WERI-Rb-1 (cell line): ENCODE measurements around the gene PCOLCE2.

ENCODE experiments used
- DNase-seq: peaks from one replicate; pipeline ENCODE4 v3.0.0-alpha.2; 2020
- H3K27ac ChIP-seq: fragments of 250-450 bp; sonication (Bioruptor Pico); 2 replicates; pipeline ENCODE4 v1.5.1; 2020; ENCODE audit warnings: mild to moderate bottlenecking, moderate library complexity
- H3K27me3 ChIP-seq: fragments of 250-450 bp; sonication (Bioruptor Pico); 2 replicates; pipeline ENCODE4 v1.5.1; 2021; ENCODE audit warnings: mild to moderate bottlenecking, low read depth, moderate library complexity; ENCODE audit not compliant: insufficient read depth, severe bottlenecking
- H3K36me3 ChIP-seq: fragments of 250-450 bp; sonication (Bioruptor Pico); 2 replicates; pipeline ENCODE4 v1.5.1; 2020; ENCODE audit warnings: mild to moderate bottlenecking, moderate library complexity
- H3K4me3 ChIP-seq: 2 replicates; pipeline ENCODE4 v1.5.1; 2011; ENCODE audit warnings: low read depth, mild to moderate bottlenecking, control low read depth, low read length
- H3K9me3 ChIP-seq: fragments of 250-450 bp; sonication (Bioruptor Pico); 2 replicates; pipeline ENCODE4 v1.5.1; 2021; ENCODE audit warnings: mild to moderate bottlenecking, moderate library complexity; ENCODE audit not compliant: severe bottlenecking
- CTCF ChIP-seq: IDR thresholded peaks from 2 replicates; pipeline ENCODE4 v1.5.1; 2011; ENCODE audit warnings: low read depth, mild to moderate bottlenecking, control low read depth, inconsistent platforms, low read length

The PCOLCE2 gene

GRCh38 chr3:142892714-142893113 lies 3.8 kb upstream of the PCOLCE2 start:
- TF ChIP-seq CTCF, result no peak
- Histone ChIP-seq H3K36me3 (no peaks in the 10 kb centered on the region), H3K27ac (no peak overlapping the region), H3K4me3 (no peak overlapping the region), H3K9me3 (no peaks in the 10 kb centered on the region), H3K27me3 (no peaks in the 10 kb centered on the region)
- no peak for DNase-seq

- H3K27ac ChIP-seq, result no peak overlapping the region
- H3K9me3 ChIP-seq, result no peaks in the 10 kb centered on the region
- TF ChIP-seq CTCF, result no peak
- H3K4me3 ChIP-seq, result no peak overlapping the region
- no peak for DNase-seq
- H3K27me3 ChIP-seq, result no peaks in the 10 kb centered on the region
- 0 out of 2 replicates have a peak, but pooled peaks cover 2% of the 10 kb centered on the region for H3K36me3 ChIP-seq
Observed at GRCh38 chr3:142890592-142890991, 1.7 kb upstream of the PCOLCE2 start.

- TF ChIP-seq CTCF, result no peak
- Histone ChIP-seq H3K27me3 (no peaks in the 10 kb centered on the region), H3K36me3 (peaks cover 2% of the 10 kb centered on the region; the same call in 1 of the 2 replicates), H3K27ac (peak overlapping the region; percentile 72), H3K9me3 (no peaks in the 10 kb centered on the region), H3K4me3 (peak overlapping the region; percentile 60)
- no peak for DNase-seq
Observed at GRCh38 chr3:142889212-142890014, 530 bp upstream of the PCOLCE2 start.

- peaks cover 2% of the 10 kb centered on the region; the same call in 1 of the 2 replicates for H3K36me3 ChIP-seq
- peak; percentile 56 for DNase-seq
- no peaks in the 10 kb centered on the region for H3K9me3 ChIP-seq
- TF ChIP-seq CTCF, result no peak; the same call in 1 of the 2 replicates
- no peaks in the 10 kb centered on the region for H3K27me3 ChIP-seq
- H3K27ac ChIP-seq, result peak overlapping the region; percentile 72
- H3K4me3 ChIP-seq, result peak overlapping the region; percentile 60
Observed at GRCh38 chr3:142888099-142888480, 793 bp downstream of the PCOLCE2 start.

- Histone ChIP-seq H3K4me3 (no peak overlapping the region), H3K27me3 (no peaks in the 10 kb centered on the region), H3K9me3 (no peaks in the 10 kb centered on the region), H3K36me3 (peaks cover 2% of the 10 kb centered on the region; the same call in 1 of the 2 replicates), H3K27ac (no peak overlapping the region)
- no peak for DNase-seq
- TF ChIP-seq CTCF, result no peak
Observed at GRCh38 chr3:142886940-142887339, 1.9 kb downstream of the PCOLCE2 start.

GRCh38 chr3:142886021-142886420 lies 2.9 kb downstream of the PCOLCE2 start:
- TF ChIP-seq CTCF, result no peak
- H3K27ac ChIP-seq, result no peak overlapping the region
- DNase-seq, result no peak
- peaks cover 2% of the 10 kb centered on the region; the same call in 1 of the 2 replicates for H3K36me3 ChIP-seq
- H3K4me3 ChIP-seq, result no peak overlapping the region
- no peaks in the 10 kb centered on the region for H3K9me3 ChIP-seq
- no peaks in the 10 kb centered on the region for H3K27me3 ChIP-seq
